ENCODE measurements around the gene ANKS1B. TPM values are rescaled to one million over a fixed set of nuclear protein-coding genes. Genes with fewer than 3 reads are reported as not detected.

Gene ANKS1B
- total and polyA plus RNA-seq, 2 of the 4 experiments (the other 2 are of a cell fraction), result 0.17 to 0.18 TPM

DNA sequence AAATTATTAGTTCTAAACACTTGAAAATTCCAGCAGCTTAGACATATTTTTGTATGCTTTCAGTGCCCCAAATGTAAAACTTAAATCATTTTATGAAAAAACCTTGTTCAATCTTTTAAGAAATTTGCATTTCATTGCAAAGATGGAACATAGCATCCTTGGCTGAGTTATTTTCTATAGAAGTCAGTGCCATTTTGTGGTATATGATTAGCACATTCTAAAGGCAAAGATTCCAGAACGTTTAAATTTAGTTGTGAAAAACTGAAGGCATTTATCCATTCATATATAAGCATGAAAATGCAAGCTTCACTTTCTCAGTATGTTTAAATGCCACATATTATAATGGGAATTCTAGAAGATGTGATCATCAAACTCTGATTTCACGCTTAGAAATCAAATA, 1007.5 kb downstream of the ANKS1B start:
- no peak overlapping the region for H3K56ac ChIP-seq (ENCODE audit: extremely low read depth, insufficient read depth, low read length)
- H4K5ac ChIP-seq (ENCODE audit: low read depth, low read length), result no peak overlapping the region
- TF ChIP-seq CEBPB (IDR thresholded peaks at IDR 0.05; ENCODE audit: low read depth, low read length) (no peak), RAD21 (IDR thresholded peaks at IDR 0.05; ENCODE audit: low read length) (no peak), RFX5 (IDR thresholded peaks at IDR 0.05; ENCODE audit: low read depth, low read length) (no peak), CHD1 (IDR thresholded peaks at IDR 0.05; ENCODE audit: low read depth, low read length) (no peak), MXI1 (IDR thresholded peaks at IDR 0.05; ENCODE audit: borderline replicate concordance, low read depth, low read length) (no peak), CTCF (conservative IDR thresholded peaks at IDR 0.05; ENCODE audit: low read depth, low read length) (no peak), RCOR1 (IDR thresholded peaks at IDR 0.05; ENCODE audit: insufficient replicate concordance, low read length) (no peak), SMC3 (IDR thresholded peaks at IDR 0.05; ENCODE audit: low read depth, low read length) (no peak), BHLHE40 (IDR thresholded peaks at IDR 0.05; ENCODE audit: low read depth, low read length) (no peak), POLR2A (IDR thresholded peaks at IDR 0.05; ENCODE audit: low read depth, low read length) (no peak)
- TF ChIP-seq, protein P1, sequence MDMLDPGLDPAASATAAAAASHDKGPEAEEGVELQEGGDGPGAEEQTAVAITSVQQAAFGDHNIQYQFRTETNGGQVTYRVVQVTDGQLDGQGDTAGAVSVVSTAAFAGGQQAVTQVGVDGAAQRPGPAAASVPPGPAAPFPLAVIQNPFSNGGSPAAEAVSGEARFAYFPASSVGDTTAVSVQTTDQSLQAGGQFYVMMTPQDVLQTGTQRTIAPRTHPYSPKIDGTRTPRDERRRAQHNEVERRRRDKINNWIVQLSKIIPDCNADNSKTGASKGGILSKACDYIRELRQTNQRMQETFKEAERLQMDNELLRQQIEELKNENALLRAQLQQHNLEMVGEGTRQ (IDR thresholded peaks at IDR 0.05; ENCODE audit: low read depth, low read length), result no peak
- TF ChIP-seq, protein P2, sequence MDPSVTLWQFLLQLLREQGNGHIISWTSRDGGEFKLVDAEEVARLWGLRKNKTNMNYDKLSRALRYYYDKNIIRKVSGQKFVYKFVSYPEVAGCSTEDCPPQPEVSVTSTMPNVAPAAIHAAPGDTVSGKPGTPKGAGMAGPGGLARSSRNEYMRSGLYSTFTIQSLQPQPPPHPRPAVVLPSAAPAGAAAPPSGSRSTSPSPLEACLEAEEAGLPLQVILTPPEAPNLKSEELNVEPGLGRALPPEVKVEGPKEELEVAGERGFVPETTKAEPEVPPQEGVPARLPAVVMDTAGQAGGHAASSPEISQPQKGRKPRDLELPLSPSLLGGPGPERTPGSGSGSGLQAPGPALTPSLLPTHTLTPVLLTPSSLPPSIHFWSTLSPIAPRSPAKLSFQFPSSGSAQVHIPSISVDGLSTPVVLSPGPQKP (IDR thresholded peaks at IDR 0.05; ENCODE audit: borderline replicate concordance, low read depth, low read length), result no peak
- WGBS, 2 experiments (ENCODE audit: extremely low coverage in 2 of 2, insufficient read length in 1 of 2), result no CpG with 5 or more reads among the region's 2 CpGs
- no peaks in the 10 kb centered on the region for H3K9me1 ChIP-seq (ENCODE audit: insufficient read depth, low read length)
- no peak overlapping the region for H2BK5ac ChIP-seq (ENCODE audit: low read depth, low read length, poor library complexity, severe bottlenecking)
- no peaks in the 10 kb centered on the region for H3K9me3 ChIP-seq (ENCODE audit: control insufficient read depth, insufficient read depth, low read length)
- H3K18ac ChIP-seq (ENCODE audit: low read depth, low read length), result no peak overlapping the region
- no peak for DNase-seq
- H2BK120ac ChIP-seq (ENCODE audit: low read depth, low read length), result no peak overlapping the region
- dilution Hi-C loops (cut with HindIII; ENCODE audit: low sequenced_read_pairs, unreplicated experiment) (no loop called here), in situ Hi-C loops (cut with MboI; ENCODE audit: low sequenced_read_pairs) (loop anchor here (25.0 kb wide), 1 partner anchor 415 kb away; no protein-coding TSS in a partner anchor), intact Hi-C loops (cut with micrococcal nuclease) (no loop called here)
- ATAC-seq (ENCODE audit: low read depth), result no peak
- H3K4me3 ChIP-seq (ENCODE audit: insufficient read depth, low read depth, low read length), result no peak overlapping the region
- H3K36me3 ChIP-seq (ENCODE audit: control insufficient read depth, insufficient read depth, low read length), result no peaks in the 10 kb centered on the region
- H3K4me2 ChIP-seq (ENCODE audit: low read depth, low read length), result no peak overlapping the region
- no peaks in the 10 kb centered on the region for H4K20me1 ChIP-seq (ENCODE audit: insufficient read depth, low read length)
- no peak overlapping the region for H2AK5ac ChIP-seq (ENCODE audit: low read depth, low read length)
- POLR2A ChIA-PET (ENCODE audit: unreplicated experiment), result no interaction called here
- no peak overlapping the region for H3K4ac ChIP-seq (ENCODE audit: low read depth, low read length)
- CTCF ChIA-PET, result no interaction called here
- no peak overlapping the region for H2AK9ac ChIP-seq (replicated peaks; ENCODE audit: low read depth, low read length, poor library complexity)
- H2BK20ac ChIP-seq (ENCODE audit: low read depth, low read length), result no peak overlapping the region
- H3K14ac ChIP-seq (replicated peaks; ENCODE audit: low read depth, low read length), result no peak overlapping the region
- H3K79me1 ChIP-seq (ENCODE audit: low read depth in 1 of 2, low read length in 2 of 2), result no peaks in the 10 kb centered on the region
- no peak overlapping the region for H4K8ac ChIP-seq (ENCODE audit: low read depth in 2 of 2, low read length in 2 of 2)
- H3K23ac ChIP-seq (ENCODE audit: low read depth, low read length), result no peak overlapping the region
- H3K4me1 ChIP-seq (ENCODE audit: control insufficient read depth, insufficient read depth, low read length), result no peaks in the 10 kb centered on the region
- H4K91ac ChIP-seq (ENCODE audit: insufficient read depth, low read depth, low read length), result no peak overlapping the region
- BruUV-seq (replicated peaks), result no TSS peak
- H3K27ac ChIP-seq (ENCODE audit: insufficient read depth, low read length), result no peak overlapping the region
- no peak overlapping the region for H2BK15ac ChIP-seq (ENCODE audit: low read depth, low read length)
- no peak overlapping the region for H3K9ac ChIP-seq (ENCODE audit: low read depth, low read length)
- no peaks in the 10 kb centered on the region for H3K27me3 ChIP-seq (ENCODE audit: control insufficient read depth, insufficient read depth, low read length)
- no peak overlapping the region for H2AFZ ChIP-seq (replicated peaks; ENCODE audit: low read length, poor library complexity)

All from IMR-90 (cell line).